Aorta (tissue), 5 donors: ENCODE measurements around the gene CLASP2. TPM values are rescaled to one million over a fixed set of nuclear protein-coding genes. Genes with fewer than 3 reads are reported as not detected.

ENCODE experiments used
- ATAC-seq: fragments of 200-7000 bp; cut with Tn5 transposase; one replicate; pipeline ENCODE4 v1.9.1; 2022; ENCODE audit warnings: moderate library complexity; ENCODE audit not compliant: low FRiP score
- DNase-seq, 2 donors: peaks; one replicate each; pipeline ENCODE4 v3.0.0-alpha.2; 2020
- H3K27ac ChIP-seq, 2 donors: one replicate each; pipeline ENCODE4 v1.5.1; 2013; ENCODE audit warnings: low read length in 2 of 2, mild to moderate bottlenecking in 2 of 2, moderate library complexity in 2 of 2, control low read depth in 1 of 2, inconsistent platforms in 1 of 2, low read depth in 1 of 2
- H3K27me3 ChIP-seq, 2 donors: one replicate each; pipeline ENCODE4 v1.6.1; 2013; ENCODE audit warnings: control low read depth in 1 of 2, low read length in 1 of 2, mild to moderate bottlenecking in 1 of 2, moderate library complexity in 1 of 2; ENCODE audit not compliant: insufficient read depth in 2 of 2, control insufficient read depth in 1 of 2
- H3K36me3 ChIP-seq, 2 donors: one replicate each; pipeline ENCODE4 v1.6.1; 2013; ENCODE audit warnings: control low read depth in 1 of 2, low read length in 1 of 2, mild to moderate bottlenecking in 1 of 2; ENCODE audit not compliant: insufficient read depth in 2 of 2, control insufficient read depth in 1 of 2
- H3K4me1 ChIP-seq, 2 donors: one replicate each; pipeline ENCODE4 v1.6.1; 2013; ENCODE audit warnings: low read length in 2 of 2, control low read depth in 1 of 2, mild to moderate bottlenecking in 1 of 2, moderate library complexity in 1 of 2; ENCODE audit not compliant: insufficient read depth in 2 of 2, control insufficient read depth in 1 of 2
- H3K4me3 ChIP-seq, 2 donors: one replicate each; pipeline ENCODE4 v1.5.1; 2013; ENCODE audit warnings: low read length in 2 of 2, control low read depth in 1 of 2, mild to moderate bottlenecking in 1 of 2
- H3K9me3 ChIP-seq: one replicate; pipeline ENCODE4 v1.6.1; 2013; ENCODE audit warnings: mild to moderate bottlenecking, low read length; ENCODE audit not compliant: control insufficient read depth
- WGBS, 2 donors: extraction: QIAGEN DNeasy Blood & Tissue Kit; methylation state at CpG; one replicate each; pipeline ENCODE4 v1.1.7; 2013; 5-methylcytosine and 5-hydroxymethylcytosine counted together
- intact Hi-C, 2 donors: fragments of 100-400 bp; cut with DNase I; formaldehyde crosslinking; loops; one replicate each; pipeline versions ENCODE4 v1.14.2 to v1.15.0; 2022
- polyA plus RNA-seq, 2 donors: library from polyadenylated mRNA; stranded (reverse); fragments of 200-250 nt; gene quantifications; one replicate each; pipeline ENCODE4 v1.2.3, GENCODE V29; 2013
- total RNA-seq, 2 donors: library from RNA; stranded (reverse); fragmentation: NEBNext Ultra II Directional; extraction: Animal tissue kit (Norgen Biotek cat#: 25700); gene quantifications; one replicate each; pipeline ENCODE4 v1.2.1, GENCODE V29; 2021
- donor health status: healthy with polysubstance abuse.
- donor health status: Bipolar disorder and iron deficiency.
- donor health status: DM: no; HTN: no; CAD: no.
- donor health status: DM: no; HTN: no; CAD: no.
- donor health status: DM: yes; HTN: yes; CAD: no.

The CLASP2 gene
- total and polyA plus RNA-seq, 4 donors = 11.9 to 168 (median 62.4) TPM

- Histone ChIP-seq H3K27me3 (no peaks in the 10 kb centered on the region), H3K27ac (no peak overlapping the region), H3K4me3 (no peak overlapping the region), H3K36me3 (no peaks in the 10 kb centered on the region), H3K4me1 (peaks cover 2 to 8% of the 10 kb centered on the region in 2 donors), H3K9me3 (no peaks in the 10 kb centered on the region)
- ATAC-seq (no peak), DNase-seq (no peak)
- 97% methylated on average over 3 of the region's 3 CpGs for WGBS, 2 donors
- intact Hi-C loops = no loop called here
Observed at GRCh38 chr3:33711100-33711499, 7.0 kb downstream of the CLASP2 start.

DNA sequence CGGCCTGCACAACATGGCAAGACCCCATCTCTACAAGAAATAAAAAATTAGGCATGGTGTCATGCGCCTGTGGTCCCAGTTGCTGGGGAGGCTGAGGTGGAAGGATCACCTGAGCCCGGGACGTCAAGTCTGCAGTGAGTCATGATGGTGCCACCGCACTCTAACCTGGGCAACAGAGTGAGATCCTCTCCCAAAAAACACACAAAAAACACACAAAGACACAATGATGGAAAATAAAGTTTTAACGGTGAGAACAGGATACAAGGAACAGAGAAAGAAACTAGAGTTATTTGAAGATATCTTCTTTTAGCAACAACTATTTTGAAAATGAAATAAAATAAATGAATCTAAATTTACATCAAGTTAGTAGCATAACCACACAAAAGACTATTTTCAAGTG lies 12.0 kb downstream of the CLASP2 start:
- peaks cover 1% of the 10 kb centered on the region for H3K9me3 ChIP-seq
- H3K4me1 ChIP-seq = peaks cover 2% of the 10 kb centered on the region in 2 donors
- 92 to 93% methylated on average over 6 of the region's 6 CpGs for WGBS, 2 donors
- no peaks in the 10 kb centered on the region for H3K27me3 ChIP-seq
- no peaks in the 10 kb centered on the region for H3K36me3 ChIP-seq
- ATAC-seq (no peak), DNase-seq (no peak)
- H3K27ac ChIP-seq = no peak overlapping the region
- no peak overlapping the region for H3K4me3 ChIP-seq
- intact Hi-C loops = no loop called here

DNA sequence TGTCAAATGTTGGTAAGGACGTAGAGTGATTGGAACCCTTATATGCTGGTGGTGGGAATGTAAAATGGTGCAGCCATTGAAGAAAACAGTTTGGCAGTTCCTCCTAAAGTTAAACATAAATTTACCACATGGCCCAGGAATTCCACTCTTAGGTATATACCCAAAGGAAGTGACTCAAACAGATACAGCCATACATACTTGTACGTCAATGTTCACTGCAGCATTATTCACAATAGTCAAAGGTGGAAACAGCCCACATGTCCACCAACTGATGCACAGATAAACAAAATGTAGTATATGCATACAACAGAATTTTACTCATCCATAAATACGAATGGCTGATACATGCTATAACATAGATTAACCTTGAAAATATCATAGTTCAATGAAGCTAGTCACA lies 13.2 kb downstream of the CLASP2 start:
- no peak for DNase-seq
- Histone ChIP-seq H3K4me1 (peaks cover 0 to 2% of the 10 kb centered on the region in 2 donors), H3K27ac (no peak overlapping the region), H3K4me3 (no peak overlapping the region), H3K9me3 (peaks cover 1% of the 10 kb centered on the region), H3K36me3 (no peaks in the 10 kb centered on the region), H3K27me3 (no peaks in the 10 kb centered on the region)
- ATAC-seq = no peak
- intact Hi-C loops = no loop called here
- WGBS, 2 donors = 96 to 98% methylated on average over 3 of the region's 3 CpGs

- peaks cover 1% of the 10 kb centered on the region for H3K9me3 ChIP-seq
- 94 to 100% methylated on average over 1 of the region's 1 CpG for WGBS, 2 donors
- intact Hi-C loops = no loop called here
- DNase-seq = no peak
- H3K4me1 ChIP-seq = peaks cover 0 to 4% of the 10 kb centered on the region in 2 donors
- no peak for ATAC-seq
- no peaks in the 10 kb centered on the region for H3K27me3 ChIP-seq
- no peaks in the 10 kb centered on the region for H3K36me3 ChIP-seq
- H3K27ac ChIP-seq = no peak overlapping the region
- H3K4me3 ChIP-seq = no peak overlapping the region
Observed at GRCh38 chr3:33699275-33699674, 18.8 kb downstream of the CLASP2 start.

DNA sequence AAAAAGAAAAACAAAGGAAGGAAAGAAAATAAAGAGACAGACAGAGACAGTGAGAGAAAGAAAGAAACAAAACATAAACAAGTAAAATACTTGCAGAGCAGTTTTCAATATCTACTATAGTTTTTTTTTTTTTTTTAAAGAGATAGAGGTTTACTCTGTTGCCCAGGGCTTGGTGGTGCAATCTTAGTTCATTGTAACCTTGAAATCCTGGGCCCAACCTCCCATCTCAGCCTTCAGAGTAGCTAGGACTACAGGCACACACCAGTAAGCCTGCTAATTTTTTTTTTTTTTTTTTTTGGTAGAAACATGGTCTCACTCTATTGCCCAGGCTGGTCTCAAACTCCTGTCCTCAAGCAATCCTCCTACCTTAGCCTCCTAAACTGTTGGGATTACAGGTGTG lies 23.1 kb downstream of the CLASP2 start:
- peaks cover 0 to 2% of the 10 kb centered on the region in 2 donors for H3K4me1 ChIP-seq
- H3K36me3 ChIP-seq = no peaks in the 10 kb centered on the region
- intact Hi-C loops = no loop called here
- no peak overlapping the region for H3K27ac ChIP-seq
- no peaks in the 10 kb centered on the region for H3K27me3 ChIP-seq
- DNase-seq (no peak), ATAC-seq (no peak)
- no peak overlapping the region for H3K4me3 ChIP-seq
- H3K9me3 ChIP-seq = no peaks in the 10 kb centered on the region

GRCh38 chr3:33690341-33690740 lies 27.7 kb downstream of the CLASP2 start:
- 98% methylated on average over 2 of the region's 2 CpGs for WGBS, 2 donors
- DNase-seq = no peak
- Histone ChIP-seq H3K4me1 (peaks cover 0 to 1% of the 10 kb centered on the region in 2 donors), H3K36me3 (peaks cover 0 to 2% of the 10 kb centered on the region in 2 donors), H3K27ac (no peak overlapping the region), H3K9me3 (no peaks in the 10 kb centered on the region), H3K4me3 (no peak overlapping the region), H3K27me3 (no peaks in the 10 kb centered on the region)
- intact Hi-C loops = no loop called here
- ATAC-seq = no peak

DNA sequence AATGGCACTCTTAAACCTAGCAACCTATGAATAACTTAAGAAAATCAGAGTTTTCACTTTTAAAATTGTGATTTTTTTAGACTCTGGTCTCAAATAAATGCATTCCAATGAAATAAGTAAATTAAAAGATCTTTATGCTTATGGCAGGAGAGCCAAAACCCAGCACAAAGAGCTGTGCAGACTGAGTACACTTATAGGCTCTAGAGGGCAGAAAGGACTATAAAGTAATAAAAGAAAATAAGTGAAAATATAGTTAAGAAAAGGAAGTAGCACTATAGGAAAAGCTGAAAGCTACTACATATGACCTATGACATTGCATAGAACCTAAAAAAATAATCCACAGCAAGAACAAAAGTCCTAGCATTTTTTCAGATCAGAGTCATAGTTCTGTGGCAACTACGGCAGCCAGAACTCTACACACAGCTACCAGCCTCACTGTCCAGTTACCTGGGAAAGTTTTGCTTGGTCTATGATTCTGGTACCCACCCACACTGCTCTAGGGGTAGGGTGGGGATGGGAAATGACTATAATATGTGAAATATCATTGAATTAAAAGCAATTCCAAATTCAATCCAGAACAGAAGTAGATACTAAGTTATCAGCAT lies 30.5 kb downstream of the CLASP2 start:
- WGBS, 2 donors = 27 to 32% methylated on average over 1 of the region's 1 CpG

GRCh38 chr3:33682770-33683169 lies 35.3 kb downstream of the CLASP2 start:
- DNase-seq = no peak
- no peak overlapping the region for H3K27ac ChIP-seq
- H3K4me1 ChIP-seq = peaks cover 0 to 1% of the 10 kb centered on the region in 2 donors
- no peak overlapping the region for H3K4me3 ChIP-seq
- H3K27me3 ChIP-seq = no peaks in the 10 kb centered on the region
- no peak for ATAC-seq
- peaks cover 0 to 4% of the 10 kb centered on the region in 2 donors for H3K36me3 ChIP-seq
- intact Hi-C loops = no loop called here
- H3K9me3 ChIP-seq = no peaks in the 10 kb centered on the region

More for the DNA sequence above, 30.5 kb downstream of the CLASP2 start:
- intact Hi-C loops = no loop called here
- H3K4me3 ChIP-seq = no peak overlapping the region
- H3K9me3 ChIP-seq = no peaks in the 10 kb centered on the region
- no peak for ATAC-seq
- no peaks in the 10 kb centered on the region for H3K27me3 ChIP-seq
- H3K4me1 ChIP-seq = peaks cover 0 to 1% of the 10 kb centered on the region in 2 donors
- DNase-seq = no peak
- H3K27ac ChIP-seq = no peak overlapping the region
- peaks cover 0 to 4% of the 10 kb centered on the region in 2 donors for H3K36me3 ChIP-seq

GRCh38 chr3:33681667-33682066 lies 36.4 kb downstream of the CLASP2 start:
- Histone ChIP-seq H3K36me3 (peaks cover 0 to 4% of the 10 kb centered on the region in 2 donors), H3K9me3 (no peaks in the 10 kb centered on the region), H3K4me1 (no peaks in the 10 kb centered on the region), H3K27ac (no peak overlapping the region), H3K4me3 (no peak overlapping the region), H3K27me3 (no peaks in the 10 kb centered on the region)
- DNase-seq (no peak), ATAC-seq (no peak)
- intact Hi-C loops = no loop called here
- WGBS, 2 donors = 31 to 52% methylated on average over 1 of the region's 1 CpG
